Mucosa of descending colon (tissue), 3 donors: Measurements from ENCODE around the gene GMNC. TPM values are rescaled to one million over a fixed set of nuclear protein-coding genes. Genes with fewer than 3 reads are reported as not detected.
"Not testable (repeated sequence)": the region's sequence is repeated elsewhere in the genome, so short reads cannot be mapped to it uniquely, and the experiment has no call there.

ENCODE experiments used
- ATAC-seq: fragments of 200-7000 bp; cut with Tn5 transposase; one replicate; pipeline ENCODE4 v1.9.1; 2020; ENCODE audit warnings: mild to moderate bottlenecking, moderate library complexity
- DNase-seq, 3 donors: peaks; one replicate each; pipeline ENCODE4 v3.0.0-alpha.2; 2020
- H3K36me3 ChIP-seq: fragments of 200-600 bp; one replicate; pipeline ENCODE4 v1.8.0; 2021; ENCODE audit warnings: low read depth, mild to moderate bottlenecking
- H3K4me1 ChIP-seq: fragments of 200-600 bp; one replicate; pipeline ENCODE4 v1.8.0; 2021; ENCODE audit warnings: low read depth, mild to moderate bottlenecking
- H3K4me3 ChIP-seq: fragments of 200-600 bp; one replicate; pipeline ENCODE4 v1.8.0; 2021; ENCODE audit warnings: mild to moderate bottlenecking
- H3K9me3 ChIP-seq: fragments of 200-600 bp; one replicate; pipeline ENCODE4 v1.8.0; 2021; ENCODE audit warnings: mild to moderate bottlenecking
- CTCF ChIP-seq: fragments of 200-600 bp; IDR thresholded peaks from one replicate; pipeline ENCODE4 v1.8.0; 2022; ENCODE audit warnings: antibody characterized with exemption, mild to moderate bottlenecking
- intact Hi-C, 2 donors: fragments of 100-400 bp; cut with DNase I in 1 of 2; cut with micrococcal nuclease in 1 of 2; formaldehyde crosslinking; loops; one replicate each; pipeline versions ENCODE4 v1.11.0 to v1.11.1; 2022; cut with DNase I, micrococcal nuclease
- total RNA-seq, 3 donors: library from RNA; stranded (reverse); fragmentation: NEBNext Ultra II Directional in 2 of 3; extraction: Animal tissue kit (Norgen Biotek cat#: 25700) in 2 of 3; gene quantifications; one replicate each; pipeline versions ENCODE4 v1.2.1 to v1.2.4, GENCODE V29; 2021 to 2023
- donor health status: DM: no; HTN: no; CAD: no; lungs with moderate emphysema.
- donor health status: DM: no; HTN: no; CAD: no.
- donor health status: DM: no; HTN: yes; CAD: no.

The GMNC gene
- total RNA-seq, 3 donors from 2014 or later: not detected

GRCh38 chr3:190892395-190892902 lies 30.0 kb upstream of the GMNC start:
- Histone ChIP-seq H3K4me3 (no peak overlapping the region), H3K4me1 (no peaks in the 10 kb centered on the region), H3K9me3 (peaks cover 7% of the 10 kb centered on the region), H3K36me3 (no peaks in the 10 kb centered on the region)
- DNase-seq (no peak), ATAC-seq (no peak)
- TF ChIP-seq CTCF: no peak
- intact Hi-C loops: no loop called here

- no peak overlapping the region for H3K4me3 ChIP-seq
- ATAC-seq (no peak), DNase-seq (no peak)
- no peaks in the 10 kb centered on the region for H3K4me1 ChIP-seq
- no peaks in the 10 kb centered on the region for H3K9me3 ChIP-seq
- H3K36me3 ChIP-seq: no peaks in the 10 kb centered on the region
- TF ChIP-seq CTCF: no peak
- intact Hi-C loops: no loop called here
Measured at GRCh38 chr3:190886945-190887344, 24.5 kb upstream of the GMNC start.

- Histone ChIP-seq H3K4me1 (no peaks in the 10 kb centered on the region), H3K9me3 (no peaks in the 10 kb centered on the region), H3K4me3 (no peak overlapping the region), H3K36me3 (no peaks in the 10 kb centered on the region)
- intact Hi-C loops: no loop called here
- ATAC-seq (peak; percentile 40), DNase-seq (peak in 1 of 3 donors; percentile 51)
- peak; percentile 53 for TF ChIP-seq CTCF
Measured at GRCh38 chr3:190883973-190884832, 21.7 kb upstream of the GMNC start.

GRCh38 chr3:190883141-190883540 lies 20.6 kb upstream of the GMNC start:
- no peaks in the 10 kb centered on the region for H3K36me3 ChIP-seq
- no peaks in the 10 kb centered on the region for H3K4me1 ChIP-seq
- no peak for ATAC-seq
- no peaks in the 10 kb centered on the region for H3K9me3 ChIP-seq
- no peak overlapping the region for H3K4me3 ChIP-seq
- no peak for DNase-seq
- intact Hi-C loops: no loop called here
- TF ChIP-seq CTCF: no peak

GRCh38 chr3:190877925-190878324 lies 15.4 kb upstream of the GMNC start:
- Histone ChIP-seq H3K36me3 (no peaks in the 10 kb centered on the region), H3K4me1 (no peaks in the 10 kb centered on the region), H3K9me3 (no peaks in the 10 kb centered on the region), H3K4me3 (no peak overlapping the region)
- ATAC-seq (no peak), DNase-seq (no peak)
- no peak for TF ChIP-seq CTCF
- intact Hi-C loops: no loop called here

- H3K9me3 ChIP-seq, H3K4me1 ChIP-seq, DNase-seq, H3K36me3 ChIP-seq, H3K4me3 ChIP-seq, ATAC-seq, intact Hi-C loops: not testable (repeated sequence)
Measured at GRCh38 chr3:190876433-190876832, 13.9 kb upstream of the GMNC start.

- H3K36me3 ChIP-seq, DNase-seq: not testable (repeated sequence)
Measured at GRCh38 chr3:190875061-190875460, 12.6 kb upstream of the GMNC start.

More at GRCh38 chr3:190875061-190875460, 12.6 kb upstream of the GMNC start:
- ATAC-seq, intact Hi-C loops, H3K4me3 ChIP-seq, H3K4me1 ChIP-seq, H3K9me3 ChIP-seq: not testable (repeated sequence)
